Measurements from ENCODE around the gene KCNC4. TPM values are rescaled to one million over a fixed set of nuclear protein-coding genes. Genes with fewer than 3 reads are reported as not detected.

The KCNC4 gene
- total and polyA plus RNA-seq, 2 of the 13 experiments (the other 11 are each of a cell fraction or from before 2014, with no cell fraction given) = 0.24 to 0.66 TPM

DNA sequence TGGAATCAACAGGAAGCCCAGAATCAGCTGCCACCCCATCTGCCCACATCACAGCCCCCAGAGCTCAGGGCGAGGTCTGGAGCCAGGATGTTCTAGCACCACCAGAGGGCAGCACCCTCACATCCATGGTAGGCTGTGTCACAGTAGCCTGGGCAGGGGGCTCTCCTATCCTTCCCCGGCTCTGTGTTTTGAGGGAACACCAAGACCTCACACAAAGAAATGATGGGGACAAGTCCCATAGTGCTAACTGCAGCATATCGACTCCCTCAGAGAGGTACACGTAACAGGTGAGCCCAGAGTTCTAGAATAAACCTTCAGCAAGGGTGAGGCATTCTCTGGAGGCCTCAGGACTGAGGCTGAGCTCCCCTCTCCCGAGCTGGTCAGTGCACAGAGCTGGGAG is 2.3 kb upstream of the KCNC4 start:
- Histone ChIP-seq H4K20me1 (ENCODE audit: insufficient read depth, low read length) (no peaks in the 10 kb centered on the region), H3K9ac (ENCODE audit: insufficient read depth, low read depth, low read length) (no peak overlapping the region), H3K36me3 (replicated peaks in 1 of 2; ENCODE audit: control insufficient read depth in 1 of 2, insufficient read depth in 2 of 2, low read length in 2 of 2) (no peaks in the 10 kb centered on the region), H3K27me3 (ENCODE audit: control insufficient read depth in 1 of 2, insufficient read depth in 2 of 2, low read length in 2 of 2) (peaks cover 6 to 50% of the 10 kb centered on the region in 2 experiments; a peak in 3 of 5 replicates), H3K4me3 (replicated peaks in 1 of 3; ENCODE audit: insufficient read depth in 1 of 3, low read depth in 2 of 3, low read length in 3 of 3) (no peak overlapping the region), H3K9me3 (ENCODE audit: low read length) (no peaks in the 10 kb centered on the region), H3K4me2 (ENCODE audit: low read depth, low read length) (no peak overlapping the region), H2AFZ (ENCODE audit: low read length) (no peak overlapping the region), H3K4me1 (ENCODE audit: insufficient read depth, low read length) (peaks cover 10% of the 10 kb centered on the region), H3K27ac (ENCODE audit: extremely low read length, insufficient read depth, low read length) (no peak overlapping the region), H3K79me2 (ENCODE audit: insufficient read depth, low read length) (no peaks in the 10 kb centered on the region)
- WGBS (ENCODE audit: low lambda C conversion rate) = no CpG with 5 or more reads among the region's 5 CpGs
- in situ Hi-C loops (cut with HindIII; ENCODE audit: extremely low pct_ligation_motif_present, low pct_unique_long_range_greater_than_20kb) = loop anchor here (5.0 to 10.0 kb wide), 2 partner anchors 104 to 287 kb away; no protein-coding TSS in a partner anchor
- ChIA-PET POLR2A (interaction anchor here (1.0 to 1.2 kb wide), 2 partner anchors 131 to 252 kb away, joined by 4 to 9 read pairs; partner anchors contain the start of gene RBM15), CTCF (ENCODE audit: low intra/inter-chr PET ratio, low total read pairs) (interaction anchor here (0.8 to 4.1 kb wide), 5 partner anchors 102 to 289 kb away, joined by 3 to 57 read pairs (median 4); no protein-coding TSS in a partner anchor)
- DNase-seq (ENCODE audit: low spot score) (peak; percentile 31), FAIRE-seq (peak; percentile 68), ATAC-seq (peak; percentile 76)
- no TSS peak for BruUV-seq (replicated peaks)
- intact Hi-C loops (cut with micrococcal nuclease; ENCODE audit: unreplicated experiment) = loop anchor here (1.0 kb wide), 1 partner anchor 105 kb away; no protein-coding TSS in a partner anchor
- TF ChIP-seq STAG1 (CRISPR knock-in tag; IDR thresholded peaks at IDR 0.05) (peak; percentile 92), SMC3 (IDR thresholded peaks at IDR 0.05; ENCODE audit: low read length) (peak; percentile 78), RFXANK (CRISPR knock-in tag; IDR thresholded peaks at IDR 0.05) (no peak), ZNF788 (CRISPR knock-in tag; IDR thresholded peaks at IDR 0.05; ENCODE audit: borderline replicate concordance) (0 out of 2 replicates have a peak, but pooled peaks have one; percentile 22), SNAI1 (CRISPR knock-in tag; IDR thresholded peaks at IDR 0.05; ENCODE audit: borderline replicate concordance) (no peak), RAD21 (CRISPR knock-in tag; IDR thresholded peaks at IDR 0.05) (peak; percentile 78)
- TF ChIP-seq, protein P1, sequence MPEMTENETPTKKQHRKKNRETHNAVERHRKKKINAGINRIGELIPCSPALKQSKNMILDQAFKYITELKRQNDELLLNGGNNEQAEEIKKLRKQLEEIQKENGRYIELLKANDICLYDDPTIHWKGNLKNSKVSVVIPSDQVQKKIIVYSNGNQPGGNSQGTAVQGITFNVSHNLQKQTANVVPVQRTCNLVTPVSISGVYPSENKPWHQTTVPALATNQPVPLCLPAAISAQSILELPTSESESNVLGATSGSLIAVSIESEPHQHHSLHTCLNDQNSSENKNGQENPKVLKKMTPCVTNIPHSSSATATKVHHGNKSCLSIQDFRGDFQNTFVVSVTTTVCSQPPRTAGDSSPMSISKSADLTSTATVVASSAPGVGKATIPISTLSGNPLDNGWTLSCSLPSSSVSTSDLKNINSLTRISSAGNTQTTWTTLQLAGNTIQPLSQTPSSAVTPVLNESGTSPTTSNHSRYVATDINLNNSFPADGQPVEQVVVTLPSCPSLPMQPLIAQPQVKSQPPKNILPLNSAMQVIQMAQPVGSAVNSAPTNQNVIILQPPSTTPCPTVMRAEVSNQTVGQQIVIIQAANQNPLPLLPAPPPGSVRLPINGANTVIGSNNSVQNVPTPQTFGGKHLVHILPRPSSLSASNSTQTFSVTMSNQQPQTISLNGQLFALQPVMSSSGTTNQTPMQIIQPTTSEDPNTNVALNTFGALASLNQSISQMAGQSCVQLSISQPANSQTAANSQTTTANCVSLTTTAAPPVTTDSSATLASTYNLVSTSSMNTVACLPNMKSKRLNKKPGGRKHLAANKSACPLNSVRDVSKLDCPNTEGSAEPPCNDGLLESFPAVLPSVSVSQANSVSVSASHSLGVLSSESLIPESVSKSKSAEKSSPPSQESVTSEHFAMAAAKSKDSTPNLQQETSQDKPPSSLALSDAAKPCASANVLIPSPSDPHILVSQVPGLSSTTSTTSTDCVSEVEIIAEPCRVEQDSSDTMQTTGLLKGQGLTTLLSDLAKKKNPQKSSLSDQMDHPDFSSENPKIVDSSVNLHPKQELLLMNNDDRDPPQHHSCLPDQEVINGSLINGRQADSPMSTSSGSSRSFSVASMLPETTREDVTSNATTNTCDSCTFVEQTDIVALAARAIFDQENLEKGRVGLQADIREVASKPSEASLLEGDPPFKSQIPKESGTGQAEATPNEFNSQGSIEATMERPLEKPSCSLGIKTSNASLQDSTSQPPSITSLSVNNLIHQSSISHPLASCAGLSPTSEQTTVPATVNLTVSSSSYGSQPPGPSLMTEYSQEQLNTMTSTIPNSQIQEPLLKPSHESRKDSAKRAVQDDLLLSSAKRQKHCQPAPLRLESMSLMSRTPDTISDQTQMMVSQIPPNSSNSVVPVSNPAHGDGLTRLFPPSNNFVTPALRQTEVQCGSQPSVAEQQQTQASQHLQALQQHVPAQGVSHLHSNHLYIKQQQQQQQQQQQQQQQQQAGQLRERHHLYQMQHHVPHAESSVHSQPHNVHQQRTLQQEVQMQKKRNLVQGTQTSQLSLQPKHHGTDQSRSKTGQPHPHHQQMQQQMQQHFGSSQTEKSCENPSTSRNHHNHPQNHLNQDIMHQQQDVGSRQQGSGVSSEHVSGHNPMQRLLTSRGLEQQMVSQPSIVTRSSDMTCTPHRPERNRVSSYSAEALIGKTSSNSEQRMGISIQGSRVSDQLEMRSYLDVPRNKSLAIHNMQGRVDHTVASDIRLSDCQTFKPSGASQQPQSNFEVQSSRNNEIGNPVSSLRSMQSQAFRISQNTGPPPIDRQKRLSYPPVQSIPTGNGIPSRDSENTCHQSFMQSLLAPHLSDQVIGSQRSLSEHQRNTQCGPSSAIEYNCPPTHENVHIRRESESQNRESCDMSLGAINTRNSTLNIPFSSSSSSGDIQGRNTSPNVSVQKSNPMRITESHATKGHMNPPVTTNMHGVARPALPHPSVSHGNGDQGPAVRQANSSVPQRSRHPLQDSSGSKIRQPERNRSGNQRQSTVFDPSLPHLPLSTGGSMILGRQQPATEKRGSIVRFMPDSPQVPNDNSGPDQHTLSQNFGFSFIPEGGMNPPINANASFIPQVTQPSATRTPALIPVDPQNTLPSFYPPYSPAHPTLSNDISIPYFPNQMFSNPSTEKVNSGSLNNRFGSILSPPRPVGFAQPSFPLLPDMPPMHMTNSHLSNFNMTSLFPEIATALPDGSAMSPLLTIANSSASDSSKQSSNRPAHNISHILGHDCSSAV (CRISPR knock-in tag; IDR thresholded peaks at IDR 0.05; ENCODE audit: borderline replicate concordance) = no peak
- TF ChIP-seq, protein P2, sequence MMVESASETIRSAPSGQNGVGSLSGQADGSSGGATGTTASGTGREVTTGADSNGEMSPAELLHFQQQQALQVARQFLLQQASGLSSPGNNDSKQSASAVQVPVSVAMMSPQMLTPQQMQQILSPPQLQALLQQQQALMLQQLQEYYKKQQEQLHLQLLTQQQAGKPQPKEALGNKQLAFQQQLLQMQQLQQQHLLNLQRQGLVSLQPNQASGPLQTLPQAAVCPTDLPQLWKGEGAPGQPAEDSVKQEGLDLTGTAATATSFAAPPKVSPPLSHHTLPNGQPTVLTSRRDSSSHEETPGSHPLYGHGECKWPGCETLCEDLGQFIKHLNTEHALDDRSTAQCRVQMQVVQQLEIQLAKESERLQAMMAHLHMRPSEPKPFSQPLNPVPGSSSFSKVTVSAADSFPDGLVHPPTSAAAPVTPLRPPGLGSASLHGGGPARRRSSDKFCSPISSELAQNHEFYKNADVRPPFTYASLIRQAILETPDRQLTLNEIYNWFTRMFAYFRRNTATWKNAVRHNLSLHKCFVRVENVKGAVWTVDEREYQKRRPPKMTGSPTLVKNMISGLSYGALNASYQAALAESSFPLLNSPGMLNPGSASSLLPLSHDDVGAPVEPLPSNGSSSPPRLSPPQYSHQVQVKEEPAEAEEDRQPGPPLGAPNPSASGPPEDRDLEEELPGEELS (CRISPR knock-in tag; IDR thresholded peaks at IDR 0.05) = no peak
- TF ChIP-seq, protein P3, sequence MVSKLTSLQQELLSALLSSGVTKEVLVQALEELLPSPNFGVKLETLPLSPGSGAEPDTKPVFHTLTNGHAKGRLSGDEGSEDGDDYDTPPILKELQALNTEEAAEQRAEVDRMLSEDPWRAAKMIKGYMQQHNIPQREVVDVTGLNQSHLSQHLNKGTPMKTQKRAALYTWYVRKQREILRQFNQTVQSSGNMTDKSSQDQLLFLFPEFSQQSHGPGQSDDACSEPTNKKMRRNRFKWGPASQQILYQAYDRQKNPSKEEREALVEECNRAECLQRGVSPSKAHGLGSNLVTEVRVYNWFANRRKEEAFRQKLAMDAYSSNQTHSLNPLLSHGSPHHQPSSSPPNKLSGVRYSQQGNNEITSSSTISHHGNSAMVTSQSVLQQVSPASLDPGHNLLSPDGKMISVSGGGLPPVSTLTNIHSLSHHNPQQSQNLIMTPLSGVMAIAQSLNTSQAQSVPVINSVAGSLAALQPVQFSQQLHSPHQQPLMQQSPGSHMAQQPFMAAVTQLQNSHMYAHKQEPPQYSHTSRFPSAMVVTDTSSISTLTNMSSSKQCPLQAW (CRISPR knock-in tag; IDR thresholded peaks at IDR 0.05) = peak; percentile 31; the same call in 1 of the 2 replicates
